Panc1 (cell line): ENCODE data around the gene HPCAL1.

Experiments used
- CTCF ChIP-seq: fragments of 450-650 bp; IDR thresholded peaks from 2 replicates; pipeline ENCODE4 v1.5.1; 2017; ENCODE audit warnings: mild to moderate bottlenecking
- POLR2AphosphoS5 ChIP-seq: IDR thresholded peaks from 2 replicates; pipeline ENCODE4 v1.6.1; 2012; ENCODE audit warnings: mild to moderate bottlenecking, low read depth, low read length, moderate library complexity
- REST ChIP-seq, 2 experiments: IDR thresholded peaks; 2 replicates each; pipeline ENCODE4 v1.6.1; 2011 to 2012; ENCODE audit warnings: low read depth in 2 of 2, control low read depth in 1 of 2, low read length in 1 of 2, mild to moderate bottlenecking in 1 of 2, moderate library complexity in 1 of 2; ENCODE audit not compliant: insufficient read depth in 1 of 2
- SIN3A ChIP-seq: IDR thresholded peaks from 2 replicates; pipeline ENCODE4 v1.6.1; 2012; ENCODE audit warnings: low read depth, mild to moderate bottlenecking, low read length, moderate library complexity, borderline replicate concordance; ENCODE audit not compliant: insufficient read depth
- TCF7L2 ChIP-seq: IDR thresholded peaks from 2 replicates; pipeline ENCODE4 v1.6.1; 2011; ENCODE audit warnings: mild to moderate bottlenecking, low read depth, low read length, inconsistent platforms

- TF ChIP-seq CTCF (no peak), POLR2AphosphoS5 (no peak), REST (IDR thresholded peaks at IDR 0.05; ENCODE audit: insufficient read depth in 1 of 2, low read depth in 2 of 2, low read length in 1 of 2) (no peak), TCF7L2 (no peak), SIN3A (no peak)
These were observed 32.5 kb downstream of the HPCAL1 start for GRCh38 chr2:10335046-10335840.
